ENCODE measurements around the gene GDPD5.
A peak's percentile ranks its signal among the peaks of the same experiment; 100 is the strongest.

Gene GDPD5

GRCh38 chr11:75525433-75526191, at the start of gene GDPD5:
Gene GDPD5 (minus strand): TSS chr11:75525941. CDS start chr11:75477735, 48,206 bp downstream.
- DNase-seq, result peak; percentile 91

- no peak for DNase-seq
These were observed 49.2 kb upstream of the GDPD5 start for GRCh38 chr11:75574698-75575602.

- no peak for DNase-seq
These were observed 47.0 kb upstream of the GDPD5 start for GRCh38 chr11:75572744-75573143.

- no peak for DNase-seq
These were observed 45.9 kb upstream of the GDPD5 start for GRCh38 chr11:75571625-75572024.

GRCh38 chr11:75570559-75571139, 44.9 kb upstream of the GDPD5 start:
- no peak for DNase-seq

- no peak for DNase-seq
These were observed 43.0 kb upstream of the GDPD5 start for GRCh38 chr11:75568616-75569219.

- no peak for DNase-seq
These were observed 42.2 kb upstream of the GDPD5 start for GRCh38 chr11:75567971-75568370.

GRCh38 chr11:75566763-75567279, 41.1 kb upstream of the GDPD5 start:
- no peak for DNase-seq

- DNase-seq, result no peak
These were observed 40.4 kb upstream of the GDPD5 start for GRCh38 chr11:75565916-75566762.

- DNase-seq, result no peak
These were observed 39.6 kb upstream of the GDPD5 start for GRCh38 chr11:75565221-75565814.

- no peak for DNase-seq
These were observed 38.3 kb upstream of the GDPD5 start for GRCh38 chr11:75563978-75564552.

GRCh38 chr11:75563501-75563977, 37.8 kb upstream of the GDPD5 start:
- DNase-seq, result no peak

- no peak for DNase-seq
These were observed 37.2 kb upstream of the GDPD5 start for GRCh38 chr11:75562836-75563484.

GRCh38 chr11:75562048-75562835, 36.5 kb upstream of the GDPD5 start, which contains the start of gene SERPINH1:
Gene SERPINH1 (plus strand): TSS chr11:75562253. CDS start chr11:75566350, 4,097 bp downstream.
- DNase-seq, result peak; percentile 74

GRCh38 chr11:75561426-75562047, 35.8 kb upstream of the GDPD5 start:
- DNase-seq, result no peak

GRCh38 chr11:75560644-75561043, 34.9 kb upstream of the GDPD5 start:
- DNase-seq, result no peak

GRCh38 chr11:75558939-75559843, 33.5 kb upstream of the GDPD5 start:
- DNase-seq, result no peak

Data from midbrain (tissue), 1 donor.